Esophagus squamous epithelium (tissue), 4 donors: Measurements from ENCODE around the gene PLA2G15.

ENCODE experiments used
- CTCF ChIP-seq, 6 experiments: fragments of 450-650 bp in 4 of 6; fragments of 200-600 bp in 2 of 6; sonication (generic) in 2 of 6; IDR thresholded peaks; one replicate each; pipeline ENCODE4 v1.5.1; 2016 to 2019; ENCODE audit warnings: antibody characterized with exemption in 6 of 6, mild to moderate bottlenecking in 4 of 6, moderate library complexity in 4 of 6
- POLR2A ChIP-seq, 4 donors: fragments of 450-650 bp; IDR thresholded peaks; one replicate each; pipeline ENCODE4 v1.6.1; 2017; ENCODE audit warnings: antibody characterized with exemption in 4 of 4, mild to moderate bottlenecking in 4 of 4, moderate library complexity in 3 of 4

- TF ChIP-seq CTCF (IDR thresholded peaks at IDR 0.05): no peak
- TF ChIP-seq POLR2A (IDR thresholded peaks at IDR 0.05): no peak
Measured at GRCh38 chr16:68296693-68297092, 51.5 kb downstream of the PLA2G15 start.
